ENCODE data around the gene KAT2B. TPM values are rescaled to one million over a fixed set of nuclear protein-coding genes. Genes with fewer than 3 reads are reported as not detected.
"Not testable (repeated sequence)": the region's sequence is repeated elsewhere in the genome, so short reads cannot be mapped to it uniquely, and the experiment has no call there.

KAT2B gene
- 100 to 1,000 TPM; 112 to 120 TPM for total RNA-seq

- Mint-ChIP-seq H3K9me3 (ENCODE audit: insufficient read depth) (no peaks in the 10 kb centered on the region), H3K4me1 (ENCODE audit: low read depth) (peaks cover 54% of the 10 kb centered on the region), H3K4me3 (peak within 1 kb of the TSS; percentile 97), H3K27ac (peak within 1 kb of the TSS; percentile 95), H3K27me3 (ENCODE audit: low read depth) (no peaks in the 10 kb centered on the region), H3K36me3 (ENCODE audit: low read depth) (peaks cover 33% of the 10 kb centered on the region)
- DNase-seq (peak; percentile 88), ATAC-seq (peak; percentile 67)
- ChIA-PET POLR2A (interaction anchor here (0.6 to 5.8 kb wide), 9 partner anchors 12 to 148 kb away, joined by 3 to 48 read pairs (median 4); partner anchors contain the start of gene SGO1), CTCF (interaction anchor here (0.7 to 2.2 kb wide), 6 partner anchors 29 to 147 kb away, joined by 3 to 14 read pairs (median 3); no protein-coding TSS in a partner anchor)
Measured at GRCh38 chr3:20039765-20040547, at the start of gene KAT2B. Gene KAT2B, plus strand, starts transcription at chr3:20040446. Its CDS starts 32 bp downstream, at chr3:20040478.

- ChIA-PET POLR2A (no interaction called here), CTCF (interaction anchor here (1.0 kb wide), 1 partner anchor 10 kb away, joined by 3 read pairs; no protein-coding TSS in a partner anchor)
- Mint-ChIP-seq H3K4me1 (ENCODE audit: low read depth) (no peaks in the 10 kb centered on the region), H3K27ac (no peak overlapping the region), H3K9me3 (ENCODE audit: insufficient read depth) (no peaks in the 10 kb centered on the region), H3K36me3 (ENCODE audit: low read depth) (no peaks in the 10 kb centered on the region), H3K4me3 (no peak overlapping the region), H3K27me3 (ENCODE audit: low read depth) (no peaks in the 10 kb centered on the region)
- ATAC-seq (no peak), DNase-seq (no peak)
Measured at GRCh38 chr3:19994796-19995195, 45.5 kb upstream of the KAT2B start.

- ATAC-seq (no peak), DNase-seq (no peak)
- H3K27ac Mint-ChIP-seq = no peak overlapping the region
- H3K27me3 Mint-ChIP-seq (ENCODE audit: low read depth) = no peaks in the 10 kb centered on the region
- ChIA-PET POLR2A (no interaction called here), CTCF (no interaction called here)
- H3K4me3 Mint-ChIP-seq = no peak overlapping the region
- H3K36me3 Mint-ChIP-seq (ENCODE audit: low read depth) = no peaks in the 10 kb centered on the region
- H3K9me3 Mint-ChIP-seq (ENCODE audit: insufficient read depth) = no peaks in the 10 kb centered on the region
- no peaks in the 10 kb centered on the region for H3K4me1 Mint-ChIP-seq (ENCODE audit: low read depth)
Measured at GRCh38 chr3:19997502-19997901, 42.7 kb upstream of the KAT2B start.

GRCh38 chr3:20001932-20002331 is 38.3 kb upstream of the KAT2B start:
- CTCF ChIA-PET = no interaction called here
- H3K9me3 Mint-ChIP-seq (ENCODE audit: insufficient read depth) = no peaks in the 10 kb centered on the region
- H3K27me3 Mint-ChIP-seq (ENCODE audit: low read depth) = no peaks in the 10 kb centered on the region
- POLR2A ChIA-PET = no interaction called here
- no peak overlapping the region for H3K27ac Mint-ChIP-seq
- ATAC-seq (no peak), DNase-seq (no peak)
- no peaks in the 10 kb centered on the region for H3K36me3 Mint-ChIP-seq (ENCODE audit: low read depth)
- H3K4me1 Mint-ChIP-seq (ENCODE audit: low read depth) = no peaks in the 10 kb centered on the region
- no peak overlapping the region for H3K4me3 Mint-ChIP-seq

GRCh38 chr3:20007960-20008359 is 32.3 kb upstream of the KAT2B start:
- no peak for DNase-seq
- Mint-ChIP-seq H3K9me3 (ENCODE audit: insufficient read depth) (no peaks in the 10 kb centered on the region), H3K36me3 (ENCODE audit: low read depth) (no peaks in the 10 kb centered on the region), H3K27ac (no peak overlapping the region), H3K4me1 (ENCODE audit: low read depth) (no peaks in the 10 kb centered on the region), H3K4me3 (no peak overlapping the region), H3K27me3 (ENCODE audit: low read depth) (no peaks in the 10 kb centered on the region)
- ChIA-PET CTCF (no interaction called here), POLR2A (no interaction called here)
- ATAC-seq = no peak

- H3K27me3 Mint-ChIP-seq (ENCODE audit: low read depth) = no peaks in the 10 kb centered on the region
- ATAC-seq = no peak
- no peaks in the 10 kb centered on the region for H3K4me1 Mint-ChIP-seq (ENCODE audit: low read depth)
- no peak overlapping the region for H3K27ac Mint-ChIP-seq
- H3K36me3 Mint-ChIP-seq (ENCODE audit: low read depth) = no peaks in the 10 kb centered on the region
- H3K9me3 Mint-ChIP-seq (ENCODE audit: insufficient read depth) = no peaks in the 10 kb centered on the region
- no peak overlapping the region for H3K4me3 Mint-ChIP-seq
- POLR2A ChIA-PET = interaction anchor here (0.6 kb wide), 1 partner anchor 32 kb away, joined by 4 read pairs; no protein-coding TSS in a partner anchor
- CTCF ChIA-PET = no interaction called here
- no peak for DNase-seq
Measured at GRCh38 chr3:20008646-20009045, 31.6 kb upstream of the KAT2B start.

GRCh38 chr3:20012164-20012563 is 28.1 kb upstream of the KAT2B start, which contains the start of gene PP2D1:
Gene PP2D1, minus strand, starts transcription at chr3:20012264. Its CDS starts 192 bp downstream, at chr3:20012072.
- DNase-seq (no peak), ATAC-seq (no peak)
- Mint-ChIP-seq H3K4me3 (no peak within 1 kb of the TSS), H3K27me3 (ENCODE audit: low read depth) (no peaks in the 10 kb centered on the region), H3K9me3 (ENCODE audit: insufficient read depth) (no peaks in the 10 kb centered on the region), H3K27ac (no peak within 1 kb of the TSS), H3K36me3 (ENCODE audit: low read depth) (no peaks in the 10 kb centered on the region), H3K4me1 (ENCODE audit: low read depth) (no peaks in the 10 kb centered on the region)
- CTCF ChIA-PET = no interaction called here
- POLR2A ChIA-PET = no interaction called here

- ChIA-PET CTCF (no interaction called here), POLR2A (no interaction called here)
- Mint-ChIP-seq H3K27ac (no peak overlapping the region), H3K4me1 (ENCODE audit: low read depth) (no peaks in the 10 kb centered on the region), H3K36me3 (ENCODE audit: low read depth) (no peaks in the 10 kb centered on the region), H3K4me3 (no peak overlapping the region), H3K27me3 (ENCODE audit: low read depth) (no peaks in the 10 kb centered on the region), H3K9me3 (ENCODE audit: insufficient read depth) (no peaks in the 10 kb centered on the region)
- DNase-seq = no peak
- no peak for ATAC-seq
Measured at GRCh38 chr3:20013396-20013795, 26.9 kb upstream of the KAT2B start.

GRCh38 chr3:20015525-20015924 is 24.7 kb upstream of the KAT2B start:
- DNase-seq = no peak
- Mint-ChIP-seq H3K4me1 (ENCODE audit: low read depth) (no peaks in the 10 kb centered on the region), H3K27me3 (ENCODE audit: low read depth) (no peaks in the 10 kb centered on the region), H3K4me3 (no peak overlapping the region), H3K9me3 (ENCODE audit: insufficient read depth) (no peaks in the 10 kb centered on the region), H3K27ac (no peak overlapping the region), H3K36me3 (ENCODE audit: low read depth) (no peaks in the 10 kb centered on the region)
- ChIA-PET POLR2A (interaction anchor here (1.1 kb wide), 1 partner anchor 14 kb away, joined by 3 read pairs; no protein-coding TSS in a partner anchor), CTCF (no interaction called here)
- ATAC-seq = no peak

- POLR2A ChIA-PET = interaction anchor here (1.1 kb wide), 1 partner anchor 14 kb away, joined by 3 read pairs; no protein-coding TSS in a partner anchor
- H3K36me3 Mint-ChIP-seq (ENCODE audit: low read depth); CTCF ChIA-PET; H3K4me3 Mint-ChIP-seq; H3K4me1 Mint-ChIP-seq (ENCODE audit: low read depth); H3K9me3 Mint-ChIP-seq (ENCODE audit: insufficient read depth); DNase-seq; H3K27ac Mint-ChIP-seq; ATAC-seq; H3K27me3 Mint-ChIP-seq (ENCODE audit: low read depth): not testable (repeated sequence)
Measured at GRCh38 chr3:20016076-20016475, 24.2 kb upstream of the KAT2B start.

- ChIA-PET CTCF (no interaction called here), POLR2A (no interaction called here)
- Mint-ChIP-seq H3K4me1 (ENCODE audit: low read depth) (peaks cover 8% of the 10 kb centered on the region), H3K4me3 (no peak overlapping the region), H3K9me3 (ENCODE audit: insufficient read depth) (no peaks in the 10 kb centered on the region), H3K36me3 (ENCODE audit: low read depth) (no peaks in the 10 kb centered on the region), H3K27ac (no peak overlapping the region), H3K27me3 (ENCODE audit: low read depth) (no peaks in the 10 kb centered on the region)
- DNase-seq = no peak
- ATAC-seq = no peak
Measured at GRCh38 chr3:20022954-20023622, 17.2 kb upstream of the KAT2B start.

GRCh38 chr3:20023623-20024405 is 16.4 kb upstream of the KAT2B start:
- DNase-seq = no peak
- no peak for ATAC-seq
- Mint-ChIP-seq H3K4me3 (no peak overlapping the region), H3K4me1 (ENCODE audit: low read depth) (peaks cover 8% of the 10 kb centered on the region), H3K9me3 (ENCODE audit: insufficient read depth) (no peaks in the 10 kb centered on the region), H3K36me3 (ENCODE audit: low read depth) (no peaks in the 10 kb centered on the region), H3K27me3 (ENCODE audit: low read depth) (no peaks in the 10 kb centered on the region), H3K27ac (no peak overlapping the region)
- ChIA-PET CTCF (no interaction called here), POLR2A (no interaction called here)
